Measurements from ENCODE around the gene MVP.

DNA sequence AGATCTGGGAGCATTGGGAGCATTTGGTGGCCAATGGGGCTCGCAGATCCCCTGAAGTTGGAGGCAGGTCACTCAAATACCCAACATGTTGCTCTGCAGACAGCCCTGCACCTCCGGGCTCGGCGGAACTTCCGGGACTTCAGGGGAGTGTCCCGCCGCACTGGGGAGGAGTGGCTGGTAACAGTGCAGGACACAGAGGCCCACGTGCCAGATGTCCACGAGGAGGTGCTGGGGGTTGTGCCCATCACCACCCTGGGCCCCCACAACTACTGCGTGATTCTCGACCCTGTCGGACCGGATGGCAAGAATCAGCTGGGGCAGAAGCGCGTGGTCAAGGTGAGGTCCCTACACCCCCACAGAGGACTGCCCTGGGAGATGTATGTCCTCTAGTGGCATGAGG, 16.4 kb downstream of the MVP start:
- TF ChIP-seq CTCF (conservative IDR thresholded peaks at IDR 0.05; ENCODE audit: low read depth, low read length) (no peak), EZH2 (IDR thresholded peaks at IDR 0.05; ENCODE audit: low read length, unreplicated experiment) (no peak)
